ENCODE data around the gene HGS. TPM values are rescaled to one million over a fixed set of nuclear protein-coding genes. Genes with fewer than 3 reads are reported as not detected.
A peak's percentile ranks its signal among the peaks of the same experiment; 100 is the strongest.

The HGS gene
- total RNA-seq, 2 donors from 2014 or later, result 93.8 to 108 TPM

DNA sequence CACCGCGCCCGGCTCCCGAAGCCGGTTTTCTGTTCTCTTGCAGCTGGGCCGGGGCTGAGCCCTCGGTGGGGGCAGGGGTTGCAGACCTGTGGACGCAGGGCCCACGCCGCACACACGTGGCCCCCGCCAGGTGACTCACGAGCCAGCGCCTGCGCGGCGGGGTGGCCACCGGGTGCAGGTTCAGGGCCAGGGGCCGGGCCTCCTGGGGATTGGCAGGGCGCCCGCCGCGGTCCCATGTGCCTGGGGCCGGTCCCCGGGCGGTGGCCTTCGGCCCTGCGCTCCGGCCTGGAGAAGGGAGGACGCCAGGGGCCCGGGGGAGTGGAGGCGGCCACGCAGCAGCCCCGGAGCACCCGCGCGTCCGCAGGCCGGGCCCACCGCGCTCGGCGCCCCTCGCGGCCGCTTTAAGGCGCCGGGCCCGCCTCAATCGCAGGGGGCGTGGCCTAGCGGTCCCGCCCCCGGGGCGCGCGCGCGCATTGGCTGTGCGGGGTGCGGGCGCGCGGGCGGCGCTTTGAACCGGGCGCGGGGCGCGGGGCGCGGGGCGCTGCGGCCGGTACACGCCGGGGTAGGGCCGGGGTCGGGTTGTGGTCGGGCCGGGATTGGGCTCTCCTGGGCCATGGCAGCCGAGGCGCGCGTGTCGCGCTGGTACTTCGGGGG, 28.1 kb downstream of the HGS start, which contains the start of gene SLC25A10:
SLC25A10 (plus strand) TSS at position 471 of the 654 bp plus-strand sequence; CDS start at position 614, 143 bp downstream.
- TF ChIP-seq, protein P1, sequence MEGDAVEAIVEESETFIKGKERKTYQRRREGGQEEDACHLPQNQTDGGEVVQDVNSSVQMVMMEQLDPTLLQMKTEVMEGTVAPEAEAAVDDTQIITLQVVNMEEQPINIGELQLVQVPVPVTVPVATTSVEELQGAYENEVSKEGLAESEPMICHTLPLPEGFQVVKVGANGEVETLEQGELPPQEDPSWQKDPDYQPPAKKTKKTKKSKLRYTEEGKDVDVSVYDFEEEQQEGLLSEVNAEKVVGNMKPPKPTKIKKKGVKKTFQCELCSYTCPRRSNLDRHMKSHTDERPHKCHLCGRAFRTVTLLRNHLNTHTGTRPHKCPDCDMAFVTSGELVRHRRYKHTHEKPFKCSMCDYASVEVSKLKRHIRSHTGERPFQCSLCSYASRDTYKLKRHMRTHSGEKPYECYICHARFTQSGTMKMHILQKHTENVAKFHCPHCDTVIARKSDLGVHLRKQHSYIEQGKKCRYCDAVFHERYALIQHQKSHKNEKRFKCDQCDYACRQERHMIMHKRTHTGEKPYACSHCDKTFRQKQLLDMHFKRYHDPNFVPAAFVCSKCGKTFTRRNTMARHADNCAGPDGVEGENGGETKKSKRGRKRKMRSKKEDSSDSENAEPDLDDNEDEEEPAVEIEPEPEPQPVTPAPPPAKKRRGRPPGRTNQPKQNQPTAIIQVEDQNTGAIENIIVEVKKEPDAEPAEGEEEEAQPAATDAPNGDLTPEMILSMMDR (IDR thresholded peaks at IDR 0.05), result no peak
- H3K4me1 ChIP-seq (ENCODE audit: control insufficient read depth in 1 of 2, low read depth in 2 of 2), result peaks cover 16 to 34% of the 10 kb centered on the region in 2 donors
- no peak within 1 kb of the TSS for H3K27ac ChIP-seq
- H3K9me3 ChIP-seq, result no peaks in the 10 kb centered on the region
- H3K27me3 ChIP-seq (replicated peaks; ENCODE audit: insufficient read depth), result no peaks in the 10 kb centered on the region
- peak; percentile 80 for ATAC-seq (ENCODE audit: insufficient number of reproducible peaks, low FRiP score, low read depth)
- peak within 1 kb of the TSS; percentile 91 for H3K4me3 ChIP-seq
- no peak for DNase-seq (ENCODE audit: low spot score)
- H3K36me3 ChIP-seq, result peaks cover 2% of the 10 kb centered on the region

DNA sequence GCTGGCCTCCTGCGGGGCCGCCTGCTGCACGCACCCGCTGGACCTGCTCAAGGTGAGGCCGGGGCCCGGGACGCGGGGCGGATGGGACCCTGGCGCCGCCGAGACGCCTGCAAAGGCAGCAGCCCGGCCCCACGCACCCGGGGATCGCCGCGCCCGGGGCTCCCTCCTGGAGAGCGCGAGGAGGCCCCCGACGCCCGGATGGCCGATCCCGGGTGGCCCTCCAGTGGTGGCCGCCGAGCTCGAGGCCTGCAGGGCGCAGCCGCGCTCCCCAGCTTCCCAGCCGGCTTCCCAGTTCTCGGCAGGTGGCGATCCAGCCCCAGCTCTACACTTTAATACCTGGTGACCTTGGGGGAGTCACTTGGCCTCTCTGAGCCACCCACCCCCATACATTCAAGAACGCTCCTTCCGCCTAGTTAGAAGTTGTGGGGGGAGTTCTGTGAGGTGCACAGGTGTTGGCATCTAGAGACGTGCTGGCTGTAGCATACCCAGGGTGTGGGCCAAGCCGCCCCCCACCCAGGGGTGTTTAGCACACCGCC, 28.7 kb downstream of the HGS start:
- DNase-seq (ENCODE audit: low spot score) (no peak), ATAC-seq (ENCODE audit: insufficient number of reproducible peaks, low FRiP score, low read depth) (no peak)
- H3K27ac ChIP-seq, result no peak overlapping the region
- H3K4me3 ChIP-seq, result peak overlapping the region; percentile 91
- H3K9me3 ChIP-seq, result no peaks in the 10 kb centered on the region
- H3K36me3 ChIP-seq, result no peaks in the 10 kb centered on the region
- TF ChIP-seq, protein P1 (IDR thresholded peaks at IDR 0.05), result no peak
- H3K4me1 ChIP-seq (ENCODE audit: control insufficient read depth in 1 of 2, low read depth in 2 of 2), result peaks cover 16 to 34% of the 10 kb centered on the region in 2 donors
- H3K27me3 ChIP-seq (replicated peaks; ENCODE audit: insufficient read depth), result no peaks in the 10 kb centered on the region

DNA sequence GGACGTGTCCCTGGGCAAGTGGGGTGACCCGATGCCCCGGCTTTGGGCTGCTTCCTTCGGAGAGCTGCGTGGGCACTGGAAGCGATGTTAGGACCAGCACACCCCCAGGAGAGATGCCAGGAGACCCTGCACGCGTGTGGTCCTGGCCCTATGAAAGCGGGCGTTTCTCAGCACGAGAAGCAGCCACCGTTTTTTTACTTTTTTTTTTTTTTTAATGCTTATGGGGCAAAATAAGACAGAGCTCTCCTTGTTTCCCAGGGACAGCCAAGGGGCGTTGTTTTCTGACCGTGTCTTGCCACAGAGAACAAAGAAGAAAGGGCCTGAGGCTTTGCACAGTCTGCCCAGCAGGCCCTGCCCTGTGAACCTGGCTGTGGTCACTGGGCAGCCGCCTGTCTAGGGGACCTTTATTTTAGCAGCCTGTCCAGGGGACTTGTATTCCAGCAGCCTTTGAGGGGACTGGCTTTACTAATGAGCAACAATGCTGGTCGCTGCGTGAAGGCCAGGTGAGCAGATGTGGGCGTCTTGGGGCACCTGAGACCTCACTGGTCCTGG, 29.3 kb downstream of the HGS start:
- ATAC-seq (ENCODE audit: insufficient number of reproducible peaks, low FRiP score, low read depth) (no peak), DNase-seq (ENCODE audit: low spot score) (no peak)
- Histone ChIP-seq H3K27me3 (replicated peaks; ENCODE audit: insufficient read depth) (no peaks in the 10 kb centered on the region), H3K9me3 (no peaks in the 10 kb centered on the region), H3K4me3 (peak overlapping the region; percentile 91), H3K4me1 (ENCODE audit: control insufficient read depth in 1 of 2, low read depth in 2 of 2) (peaks cover 16 to 34% of the 10 kb centered on the region in 2 donors), H3K27ac (no peak overlapping the region), H3K36me3 (no peaks in the 10 kb centered on the region)
- TF ChIP-seq, protein P1 (IDR thresholded peaks at IDR 0.05), result no peak

DNA sequence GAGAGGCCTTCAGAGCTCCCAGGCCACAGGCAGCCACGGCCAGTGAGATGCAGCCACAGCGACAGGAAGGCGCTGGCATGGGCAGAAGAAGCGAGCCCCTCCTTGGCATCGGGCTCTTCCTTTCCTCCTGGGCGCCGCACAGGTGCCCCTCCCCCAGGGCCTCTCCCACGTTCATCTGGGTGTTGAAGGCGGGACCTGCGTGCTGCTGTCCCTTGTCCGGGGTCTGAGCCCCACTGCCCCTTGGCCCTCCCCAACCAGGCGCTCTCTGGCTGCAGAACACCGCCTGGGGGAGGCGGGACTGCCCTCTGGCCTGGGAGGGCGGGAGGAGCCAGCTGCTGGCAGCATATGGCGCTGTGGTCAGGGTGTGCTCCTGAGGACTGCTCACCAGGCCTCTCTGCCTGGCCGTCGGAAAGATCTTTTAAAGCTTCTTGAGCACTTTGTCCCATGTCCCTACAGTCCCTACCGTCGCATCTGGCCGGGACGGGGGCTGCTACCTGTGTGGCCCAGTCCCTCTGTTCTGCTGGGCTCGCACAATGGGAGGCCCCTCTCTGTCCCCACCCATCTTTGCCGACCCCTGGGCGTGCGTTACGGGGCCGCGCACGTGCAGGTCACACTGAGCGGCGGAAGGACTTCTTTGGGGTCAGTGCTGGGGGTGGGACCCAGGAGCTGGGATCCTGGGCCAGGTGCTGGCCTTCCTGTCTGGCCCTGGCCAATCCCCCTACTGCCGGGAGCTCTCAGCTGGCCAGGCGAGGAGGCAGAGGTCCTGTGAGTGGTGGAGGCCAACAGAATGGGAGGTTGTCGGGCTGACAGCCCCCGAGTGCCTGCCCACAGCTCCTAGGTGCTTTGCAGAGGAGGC, 30.0 kb downstream of the HGS start:
- no peak for ATAC-seq (ENCODE audit: insufficient number of reproducible peaks, low FRiP score, low read depth)
- DNase-seq (ENCODE audit: low spot score), result no peak
- Histone ChIP-seq H3K4me3 (no peak overlapping the region), H3K4me1 (ENCODE audit: control insufficient read depth in 1 of 2, low read depth in 2 of 2) (peaks cover 16 to 34% of the 10 kb centered on the region in 2 donors), H3K27ac (no peak overlapping the region), H3K36me3 (no peaks in the 10 kb centered on the region), H3K27me3 (replicated peaks; ENCODE audit: insufficient read depth) (no peaks in the 10 kb centered on the region), H3K9me3 (no peaks in the 10 kb centered on the region)
- TF ChIP-seq, protein P1 (IDR thresholded peaks at IDR 0.05), result no peak
